WI38 (cell line): ENCODE measurements around the gene MAPK8IP3.

ENCODE experiments used
- H3K4me3 ChIP-seq: 2 replicates; pipeline ENCODE4 v1.5.1; 2011; ENCODE audit warnings: low read depth, mild to moderate bottlenecking, control low read depth, low read length
- CTCF ChIP-seq: IDR thresholded peaks from 2 replicates; pipeline ENCODE4 v1.5.1; 2012; ENCODE audit warnings: low read depth, mild to moderate bottlenecking, control low read depth, low read length

Gene MAPK8IP3

GRCh38 chr16:1778200-1779179, 72.5 kb downstream of the MAPK8IP3 start:
- H3K4me3 ChIP-seq = no peak overlapping the region
- no peak for TF ChIP-seq CTCF

GRCh38 chr16:1779234-1779701, 73.3 kb downstream of the MAPK8IP3 start:
- H3K4me3 ChIP-seq = no peak overlapping the region
- TF ChIP-seq CTCF = no peak

GRCh38 chr16:1779741-1780676, 74.0 kb downstream of the MAPK8IP3 start:
- TF ChIP-seq CTCF = no peak
- H3K4me3 ChIP-seq = no peak overlapping the region

- H3K4me3 ChIP-seq = no peak overlapping the region
- no peak for TF ChIP-seq CTCF
These were observed 74.7 kb downstream of the MAPK8IP3 start for GRCh38 chr16:1780677-1781072.

GRCh38 chr16:1781254-1781653, 75.3 kb downstream of the MAPK8IP3 start:
- H3K4me3 ChIP-seq = peak overlapping the region; percentile 77
- no peak for TF ChIP-seq CTCF

GRCh38 chr16:1781758-1782407, 75.9 kb downstream of the MAPK8IP3 start:
- TF ChIP-seq CTCF = 0 out of 2 replicates have a peak, but pooled peaks have one; percentile 5
- peak overlapping the region; percentile 77 for H3K4me3 ChIP-seq
